Fibroblast of villous mesenchyme (primary cell): ENCODE results near the gene STAM. TPM values are rescaled to one million over a fixed set of nuclear protein-coding genes. Genes with fewer than 3 reads are reported as not detected.

Experiments
- DNase-seq: peaks from one replicate; pipeline ENCODE4 v3.0.0-alpha.2; 2010; ENCODE audit warnings: low read depth
- H3K4me3 ChIP-seq: 2 replicates; pipeline ENCODE4 v1.5.1; 2011; ENCODE audit warnings: low read depth, mild to moderate bottlenecking, low read length
- CTCF ChIP-seq: IDR thresholded peaks from 2 replicates; pipeline ENCODE4 v1.5.1; 2012; ENCODE audit warnings: low read depth, mild to moderate bottlenecking, low read length; ENCODE audit not compliant: insufficient read depth
- total RNA-seq: library from RNA; depleted of rRNA; stranded (reverse); fragments of >200 nt; gene quantifications from 2 replicates; pipeline ENCODE4 v1.2.3, GENCODE V29; 2012

STAM gene
- total RNA-seq, 1 donor, result 46.6 TPM

- H3K4me3 ChIP-seq, result no peak overlapping the region
- no peak for TF ChIP-seq CTCF
- DNase-seq, result no peak
These were observed 40.6 kb downstream of the STAM start for GRCh38 chr10:17684537-17684936.

GRCh38 chr10:17685233-17685840, 41.4 kb downstream of the STAM start:
- no peak for DNase-seq
- H3K4me3 ChIP-seq, result no peak overlapping the region
- no peak for TF ChIP-seq CTCF

DNA sequence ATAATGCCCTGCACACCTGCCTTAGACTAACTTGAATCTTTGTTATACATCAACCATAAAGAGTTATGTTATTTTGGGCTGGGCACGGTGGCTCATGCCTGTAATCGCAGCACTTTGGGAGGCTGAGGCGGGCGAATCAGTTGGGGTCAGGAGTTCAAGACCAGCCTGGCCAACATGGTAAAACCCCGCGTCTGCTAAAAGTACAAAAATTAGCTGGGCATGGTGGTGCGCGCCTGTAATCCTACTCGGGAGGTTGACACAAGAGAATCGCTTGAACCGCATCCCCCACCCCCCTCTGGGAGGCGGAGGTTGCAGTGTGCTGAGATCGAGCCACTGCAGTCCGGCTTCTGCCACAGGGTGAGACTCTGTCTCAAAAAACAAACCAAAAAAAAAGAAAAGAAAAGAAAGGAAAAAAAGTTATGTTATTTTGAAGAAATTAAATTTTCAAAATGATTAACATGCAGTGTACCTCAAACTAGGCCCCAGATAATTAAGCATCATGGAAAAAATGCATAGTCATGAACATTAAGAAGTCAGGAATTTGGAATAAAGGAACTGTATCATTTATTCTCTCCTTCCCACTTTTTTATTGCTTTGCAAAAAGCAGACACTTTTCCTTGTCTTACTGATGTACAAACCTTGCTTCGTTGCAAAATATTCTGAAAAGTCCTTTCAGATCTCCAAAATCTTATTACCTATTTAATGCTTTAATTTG, 43.3 kb downstream of the STAM start:
- no peak for DNase-seq
- no peak for TF ChIP-seq CTCF
- H3K4me3 ChIP-seq, result no peak overlapping the region

GRCh38 chr10:17689137-17689536, 45.2 kb downstream of the STAM start:
- H3K4me3 ChIP-seq, result no peak overlapping the region
- no peak for DNase-seq
- no peak for TF ChIP-seq CTCF

- no peak overlapping the region for H3K4me3 ChIP-seq
- no peak for TF ChIP-seq CTCF
- no peak for DNase-seq
These were observed 49.1 kb downstream of the STAM start for GRCh38 chr10:17693009-17693408.

DNA sequence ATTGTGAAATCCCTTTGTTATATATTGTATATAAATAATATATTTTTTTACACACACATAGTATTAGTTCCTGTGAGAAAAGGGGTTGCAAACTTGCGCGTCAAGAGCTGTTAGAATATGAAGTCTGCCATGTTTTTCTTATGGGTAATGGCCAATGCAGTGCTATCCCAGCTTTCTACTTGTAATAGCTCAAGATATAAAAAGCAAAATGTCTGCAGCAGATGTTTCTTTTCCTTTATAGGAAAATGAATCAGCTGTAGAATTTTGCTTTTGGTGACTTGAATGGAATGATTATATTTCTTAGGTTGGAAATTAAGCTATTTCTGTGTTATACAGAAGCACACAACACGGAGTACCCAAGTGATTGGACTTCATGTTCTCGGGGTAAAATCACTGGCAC, 54.7 kb downstream of the STAM start:
- no peak for TF ChIP-seq CTCF
- DNase-seq, result no peak

DNA sequence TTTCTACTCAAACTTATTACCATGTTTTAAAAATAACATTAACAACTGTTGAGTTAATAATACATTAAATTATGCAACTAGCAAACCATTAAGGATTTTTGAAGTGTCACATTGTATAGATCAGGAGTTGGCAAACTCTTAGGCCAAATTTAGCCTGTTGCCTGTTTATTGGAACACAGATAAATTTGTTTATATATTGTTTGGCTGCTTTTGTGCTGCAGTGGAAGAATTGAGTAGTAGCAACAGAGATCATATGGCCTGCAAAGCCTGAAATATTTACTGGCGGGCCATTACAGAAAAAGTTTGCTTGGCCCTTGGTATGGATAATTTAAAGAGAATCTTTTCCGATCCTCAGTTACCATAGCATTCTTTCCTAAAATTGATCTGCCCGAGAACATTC, 57.4 kb downstream of the STAM start:
- no peak for TF ChIP-seq CTCF
- DNase-seq, result no peak
- H3K4me3 ChIP-seq, result no peak overlapping the region

More for the DNA sequence above, 54.7 kb downstream of the STAM start:
- no peak overlapping the region for H3K4me3 ChIP-seq
